GM19455 (cell line): ENCODE measurements around the gene TRIM38.
"Not testable (repeated sequence)": the region's sequence is repeated elsewhere in the genome, so short reads cannot be mapped to it uniquely, and the experiment has no call there.

Experiments used
- ATAC-seq: cut with Tn5 transposase; IDR thresholded peaks from one replicate; pipeline ENCODE4 v1.9.1; 2021; ENCODE audit not compliant: unreplicated experiment

Gene TRIM38

GRCh38 chr6:25942561-25943147, 19.9 kb upstream of the TRIM38 start:
- no peak for ATAC-seq

- ATAC-seq = no peak
Observed at GRCh38 chr6:25943887-25944286, 18.7 kb upstream of the TRIM38 start.

GRCh38 chr6:25944688-25945574, 17.7 kb upstream of the TRIM38 start:
- peak; percentile 93 for ATAC-seq

DNA sequence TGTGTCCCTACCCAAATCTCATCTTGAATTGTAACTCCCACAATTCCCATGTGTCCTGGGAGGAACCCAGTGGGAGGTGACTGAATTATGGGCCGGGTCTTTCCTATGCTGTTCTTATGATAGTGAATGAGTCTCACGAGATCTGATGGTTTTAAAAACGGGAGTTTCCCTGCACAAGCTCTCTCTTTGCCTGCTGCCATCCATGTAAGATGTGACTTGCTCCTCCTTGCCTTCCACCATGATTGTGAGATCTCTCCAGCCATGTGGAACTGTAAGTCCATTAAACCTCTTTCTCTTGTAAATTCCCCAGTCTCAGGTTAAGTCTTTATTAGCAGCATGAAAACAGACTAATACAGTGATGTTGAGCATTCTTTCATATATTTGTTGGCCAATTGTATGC, 16.9 kb upstream of the TRIM38 start:
- not testable (repeated sequence) for ATAC-seq

DNA sequence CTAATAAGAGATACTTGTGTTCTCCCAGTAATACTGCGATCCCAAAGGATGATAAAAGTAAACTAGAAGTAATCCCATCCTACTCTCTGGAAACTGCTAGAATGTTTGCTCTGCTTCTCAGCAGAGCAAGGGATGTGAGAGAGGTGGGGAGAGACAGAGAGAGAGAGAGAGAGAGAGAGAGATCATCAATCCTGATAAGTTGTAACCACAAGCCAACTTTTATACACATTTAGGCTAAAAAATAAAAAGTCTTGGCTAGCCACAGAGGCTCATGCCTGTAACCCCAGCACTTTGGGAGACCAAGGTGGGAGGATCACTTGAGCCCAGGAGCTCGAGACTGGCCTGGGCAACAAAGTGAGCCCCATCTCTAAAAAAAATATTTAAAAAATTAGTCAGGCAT, 16.0 kb upstream of the TRIM38 start:
- ATAC-seq = no peak

- ATAC-seq = not testable (repeated sequence)
Observed at GRCh38 chr6:25947492-25947891, 15.1 kb upstream of the TRIM38 start.

- ATAC-seq = no peak
Observed at GRCh38 chr6:25949695-25950094, 12.9 kb upstream of the TRIM38 start.

DNA sequence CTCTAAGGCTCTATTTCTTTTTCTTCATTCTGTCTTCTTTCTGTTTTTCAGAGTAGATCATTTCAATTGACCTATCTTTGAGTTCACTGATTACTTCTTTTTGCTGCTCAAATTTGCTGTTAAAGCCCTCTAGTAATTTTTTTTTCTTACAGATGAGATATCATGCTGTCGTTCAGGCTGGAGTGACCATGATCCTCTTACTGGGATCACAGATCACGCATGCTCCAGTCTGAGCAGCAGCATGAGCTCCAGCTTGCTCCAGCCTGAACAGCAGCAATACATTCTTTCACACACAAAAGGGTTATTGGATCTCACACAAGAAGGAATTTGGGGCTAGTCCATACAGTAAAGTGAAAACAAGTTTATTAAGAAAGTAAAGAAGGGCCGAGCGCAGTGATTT, 12.3 kb upstream of the TRIM38 start:
- no peak for ATAC-seq

DNA sequence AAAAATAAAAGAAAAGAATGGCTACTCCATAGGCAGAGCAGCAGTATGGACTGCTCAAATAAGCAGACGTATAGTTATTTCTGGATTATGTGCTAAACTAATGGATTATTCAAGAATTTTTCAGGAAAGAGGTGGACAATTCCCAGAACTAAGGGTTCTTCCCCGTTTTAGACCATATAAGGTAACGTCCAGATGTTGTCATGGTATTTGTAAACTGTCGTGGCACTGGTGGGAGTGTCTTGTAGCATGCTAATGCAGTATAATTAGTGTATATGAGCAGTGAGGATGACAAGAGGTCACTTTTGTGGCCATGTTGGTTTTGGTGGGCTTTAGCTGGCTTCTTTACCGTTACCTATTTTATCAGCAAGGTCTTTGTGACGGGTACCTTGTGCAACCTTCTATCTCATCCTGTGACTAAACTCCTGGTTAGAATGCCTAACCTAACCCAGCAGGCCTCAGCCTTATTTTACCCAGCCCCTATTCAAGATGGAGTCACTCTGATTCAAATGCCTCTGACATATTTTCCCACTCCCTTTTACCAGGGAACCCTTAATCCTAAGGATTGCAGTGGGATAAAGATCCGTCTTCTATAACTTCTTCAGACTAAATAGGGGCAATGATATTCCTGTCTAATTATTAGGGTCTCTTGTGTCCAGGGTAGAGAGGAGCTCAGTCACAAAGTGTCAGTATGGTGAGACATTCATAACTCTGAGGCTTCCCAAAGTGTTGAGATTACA, 11.1 kb upstream of the TRIM38 start:
- ATAC-seq = no peak

DNA sequence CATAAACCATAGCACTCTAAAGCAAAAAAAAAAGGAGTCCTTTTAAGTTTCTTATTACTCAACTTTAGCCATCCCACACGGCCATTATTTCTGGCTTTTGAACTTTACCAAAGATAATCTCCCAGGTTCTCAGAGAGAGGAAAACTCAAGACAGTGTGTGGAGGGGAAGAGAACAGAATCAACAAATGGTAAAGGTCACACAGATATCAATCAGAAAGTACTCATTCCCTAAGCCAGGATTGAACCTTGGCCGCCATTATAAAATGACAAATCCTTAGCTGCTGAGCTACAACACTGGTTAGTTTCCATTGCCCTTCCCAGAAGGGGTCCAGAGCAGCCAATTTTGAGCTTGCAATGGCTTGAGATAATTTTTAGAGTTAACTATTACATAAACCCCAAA, 10.1 kb upstream of the TRIM38 start:
- ATAC-seq = no peak

DNA sequence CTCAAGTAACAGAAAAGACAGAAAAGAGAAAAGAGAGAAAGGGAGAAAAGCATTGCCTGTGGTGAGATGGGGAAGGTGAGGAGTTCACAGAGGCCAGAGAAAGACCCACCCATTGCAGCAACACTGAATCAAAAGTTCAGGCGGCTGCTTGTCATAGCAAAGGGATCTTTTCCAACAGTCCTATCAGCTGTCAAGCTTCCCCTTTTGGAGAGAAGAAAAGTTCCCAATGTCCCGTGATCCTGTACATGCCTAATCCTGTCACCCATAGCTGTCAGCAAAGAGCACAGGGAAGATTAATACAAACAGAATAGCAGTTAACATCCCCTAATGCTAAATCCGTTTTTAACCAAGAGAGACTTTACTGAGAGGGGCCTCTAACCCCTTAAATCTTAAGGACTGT, 8.9 kb upstream of the TRIM38 start:
- ATAC-seq = no peak

DNA sequence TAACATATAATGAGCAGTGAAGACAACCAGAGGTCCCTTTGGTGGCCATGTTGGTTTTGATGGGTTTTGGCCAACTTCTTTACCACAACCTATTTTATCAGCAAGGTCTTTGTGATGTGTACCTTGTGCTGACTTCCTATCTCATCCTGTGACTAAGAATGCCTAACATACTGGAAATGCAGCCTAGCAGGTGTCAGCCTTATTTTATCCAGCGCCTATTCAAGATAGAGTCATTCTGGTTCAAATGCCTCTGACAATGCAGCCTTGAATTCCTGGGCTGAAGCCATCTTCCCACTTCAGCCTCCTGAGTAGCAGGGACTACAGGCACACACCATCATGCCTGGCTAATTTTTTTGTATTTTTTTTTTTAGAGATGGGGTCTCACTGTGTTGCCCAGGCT, 7.8 kb upstream of the TRIM38 start:
- no peak for ATAC-seq

- no peak for ATAC-seq
Observed at GRCh38 chr6:25956226-25956625, 6.4 kb upstream of the TRIM38 start.

DNA sequence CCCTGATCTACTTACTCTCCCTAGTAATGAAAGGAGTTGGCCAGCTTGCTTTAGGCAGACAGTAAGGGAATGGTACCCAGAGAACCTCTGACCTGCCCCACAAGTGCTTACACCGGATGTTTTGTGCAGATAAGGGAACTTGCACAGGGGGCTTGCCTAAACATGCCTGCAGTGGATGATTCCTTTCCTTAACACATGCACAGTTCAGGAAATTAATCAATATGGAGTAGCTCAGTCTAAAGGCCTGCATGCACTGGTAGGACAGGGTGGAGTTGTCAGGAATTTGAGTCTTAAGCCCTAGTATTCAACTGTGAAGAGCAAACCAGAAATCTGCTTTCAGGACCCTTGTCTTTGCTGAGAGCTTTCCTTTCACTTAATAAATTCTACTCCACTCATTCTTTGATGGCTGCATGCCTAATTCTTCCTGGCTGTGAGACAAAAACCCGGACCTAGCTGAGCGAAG, 3.9 kb upstream of the TRIM38 start:
- ATAC-seq = no peak

- no peak for ATAC-seq
Observed at GRCh38 chr6:25959890-25960536, 2.6 kb upstream of the TRIM38 start.

DNA sequence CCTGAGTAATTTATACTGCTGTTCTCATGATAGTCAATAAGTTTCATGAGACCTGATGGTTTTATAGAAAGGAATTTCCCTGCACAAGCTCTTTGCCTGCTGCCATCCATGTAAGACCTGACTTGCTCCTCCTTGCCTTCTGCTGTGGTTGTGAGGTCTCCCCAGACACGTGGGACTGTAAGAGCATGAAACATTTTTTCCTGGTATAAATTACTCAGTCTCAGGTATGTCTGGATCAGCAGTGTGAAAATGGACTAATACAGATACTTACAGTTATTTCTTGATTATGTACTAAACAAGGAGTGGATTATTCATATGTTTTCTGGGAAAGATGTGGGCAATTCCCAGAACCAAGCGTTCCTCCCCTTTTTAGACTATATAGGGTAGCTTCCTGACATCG, 1.9 kb upstream of the TRIM38 start:
- ATAC-seq = no peak

DNA sequence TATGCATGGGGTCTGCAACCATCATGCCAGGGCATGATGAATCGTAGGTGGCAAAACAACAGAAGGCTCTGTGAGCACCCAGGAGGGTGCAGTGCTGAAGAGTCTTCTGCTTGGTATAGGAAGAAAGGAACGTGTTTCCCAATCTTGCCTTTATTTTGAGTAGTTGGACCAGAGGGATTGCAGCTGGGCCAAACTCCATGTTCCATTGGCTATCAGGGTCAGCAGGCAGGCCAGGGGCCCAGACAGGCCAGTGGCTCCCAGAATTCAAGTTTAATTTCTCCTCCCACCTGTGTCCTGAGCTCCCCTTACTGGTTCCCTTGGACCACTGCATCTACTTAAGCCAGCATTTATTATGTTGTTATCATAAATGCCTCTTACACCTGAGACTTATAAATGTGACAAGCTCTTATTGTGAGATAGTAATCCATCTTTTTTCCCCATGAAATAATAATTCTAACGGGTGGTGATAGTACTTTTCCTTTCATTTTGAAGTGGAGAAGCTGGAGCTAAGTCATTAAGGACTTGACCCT, 918 bp upstream of the TRIM38 start:
- no peak for ATAC-seq

DNA sequence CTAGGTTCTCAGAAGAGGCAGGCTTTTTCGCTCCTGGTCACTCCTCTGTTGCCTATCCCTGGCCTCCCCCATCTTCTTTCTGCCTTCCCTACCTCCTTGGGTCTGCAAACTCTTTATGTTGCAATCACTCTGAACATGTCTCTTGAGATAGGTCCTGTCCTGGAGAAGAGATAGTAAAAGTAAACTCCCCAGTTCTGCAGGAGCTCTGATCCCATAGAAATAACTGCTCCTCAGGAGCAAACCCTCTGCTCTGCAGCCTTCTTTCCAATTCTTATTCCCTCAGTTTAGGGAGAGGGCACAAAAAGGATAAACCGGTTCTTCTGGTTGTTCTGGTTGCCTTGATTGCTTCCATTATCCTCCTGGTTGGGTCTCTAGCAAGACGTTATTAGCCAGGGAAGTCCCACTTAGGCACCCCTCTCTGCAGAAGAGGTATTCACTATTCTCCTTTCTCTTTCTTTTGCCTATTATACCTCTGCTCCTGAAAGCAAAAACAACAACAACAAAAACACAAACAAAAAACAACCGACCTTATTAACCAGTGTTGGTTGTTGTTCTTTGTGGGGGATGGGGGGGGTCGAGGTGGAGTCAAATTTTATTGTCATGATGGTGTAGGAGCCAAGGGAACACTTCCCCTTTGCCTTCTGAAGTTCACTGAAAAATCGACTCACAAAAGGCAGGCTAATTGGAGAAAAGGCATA, 973 bp downstream of the TRIM38 start:
- no peak for ATAC-seq

GRCh38 chr6:25965058-25965457, 2.5 kb downstream of the TRIM38 start:
- no peak for ATAC-seq

DNA sequence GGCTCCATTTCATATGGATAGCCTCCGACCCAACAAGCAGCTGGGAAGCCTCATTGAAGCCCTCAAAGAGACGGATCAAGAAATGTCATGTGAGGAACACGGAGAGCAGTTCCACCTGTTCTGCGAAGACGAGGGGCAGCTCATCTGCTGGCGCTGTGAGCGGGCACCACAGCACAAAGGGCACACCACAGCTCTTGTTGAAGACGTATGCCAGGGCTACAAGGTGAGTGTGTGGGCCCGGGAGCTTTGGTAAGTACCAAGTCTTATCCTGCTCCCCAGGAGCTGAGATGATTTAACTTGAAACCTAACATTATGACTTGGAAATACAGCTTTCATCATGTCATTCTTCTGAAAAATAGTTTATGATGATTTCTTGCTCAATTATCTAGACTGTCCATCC, 4.1 kb downstream of the TRIM38 start:
- ATAC-seq = no peak
